GM23338 (cell line): ENCODE measurements around the gene CLN6. TPM values are rescaled to one million over a fixed set of nuclear protein-coding genes. Genes with fewer than 3 reads are reported as not detected.
A peak's percentile ranks its signal among the peaks of the same experiment; 100 is the strongest.

Experiments
- ATAC-seq: fragments of 200-7000 bp; cut with Tn5 transposase; 3 replicates; pipeline ENCODE4 v1.9.1; 2020
- DNase-seq: peaks from one replicate; pipeline ENCODE4 v3.0.0-alpha.2; 2015; ENCODE audit warnings: low spot score
- H2AFZ ChIP-seq: fragments of 200-600 bp; sonication (generic); 2 replicates; pipeline ENCODE4 v1.8.0; 2016; ENCODE audit warnings: antibody characterized with exemption, mild to moderate bottlenecking, moderate library complexity
- H3F3A ChIP-seq: fragments of 200-600 bp; sonication (generic); replicated peaks from 2 replicates; pipeline ENCODE4 v1.8.0; 2017; ENCODE audit warnings: antibody characterized with exemption, mixed run types, low read depth
- H3K27ac ChIP-seq: fragments of 200-600 bp; sonication (generic); 2 replicates; pipeline ENCODE4 v1.6.1; 2016; ENCODE audit warnings: low read depth
- H3K27me3 ChIP-seq: fragments of 200-600 bp; sonication (generic); 2 replicates; pipeline ENCODE4 v1.8.0; 2016; ENCODE audit warnings: mild to moderate bottlenecking, mixed run types, moderate library complexity; ENCODE audit not compliant: insufficient read depth
- H3K36me3 ChIP-seq: fragments of 200-600 bp; sonication (generic); 2 replicates; pipeline ENCODE4 v1.8.0; 2016; ENCODE audit warnings: mild to moderate bottlenecking; ENCODE audit not compliant: insufficient read depth
- H3K4me1 ChIP-seq: fragments of 200-600 bp; sonication (generic); 2 replicates; pipeline ENCODE4 v1.8.0; 2016; ENCODE audit warnings: mild to moderate bottlenecking, moderate library complexity; ENCODE audit not compliant: insufficient read depth
- H3K4me2 ChIP-seq: fragments of 200-600 bp; sonication (generic); 2 replicates; pipeline ENCODE4 v1.7.1; 2017; ENCODE audit warnings: mixed run types
- H3K4me3 ChIP-seq: fragments of 200-600 bp; sonication (generic); 2 replicates; pipeline ENCODE4 v1.6.1; 2016; ENCODE audit warnings: mixed run types
- H3K79me2 ChIP-seq: fragments of 200-600 bp; sonication (generic); replicated peaks from 2 replicates; pipeline ENCODE4 v1.8.0; 2017; ENCODE audit warnings: mild to moderate bottlenecking; ENCODE audit not compliant: insufficient read depth
- H3K9me2 ChIP-seq: fragments of 200-600 bp; sonication (generic); 2 replicates; pipeline ENCODE4 v1.8.0; 2017; ENCODE audit not compliant: insufficient read depth
- H4K20me1 ChIP-seq: fragments of 200-600 bp; sonication (generic); replicated peaks from 2 replicates; pipeline ENCODE4 v1.8.0; 2017; ENCODE audit warnings: mild to moderate bottlenecking; ENCODE audit not compliant: insufficient read depth
- H3K27ac Mint-ChIP-seq: 2 replicates; pipeline ENCODE4 v1.8.0; 2020; ENCODE audit warnings: inconsistent platforms, mild to moderate bottlenecking, moderate library complexity, mixed read lengths
- H3K27me3 Mint-ChIP-seq: 3 replicates; pipeline ENCODE4 v1.8.0; 2022; ENCODE audit warnings: low read depth, mild to moderate bottlenecking, moderate library complexity, mixed read lengths, inconsistent platforms; ENCODE audit not compliant: insufficient read depth, poor library complexity
- H3K36me3 Mint-ChIP-seq: 3 replicates; pipeline ENCODE4 v1.8.0; 2021; ENCODE audit warnings: low read depth, mild to moderate bottlenecking, inconsistent platforms, moderate library complexity, mixed read lengths
- H3K4me1 Mint-ChIP-seq: 3 replicates; pipeline ENCODE4 v1.8.0; 2020; ENCODE audit warnings: mild to moderate bottlenecking, inconsistent platforms, mixed read lengths
- H3K4me3 Mint-ChIP-seq: 3 replicates; pipeline ENCODE4 v1.8.0; 2021; ENCODE audit warnings: moderate library complexity, mild to moderate bottlenecking, inconsistent platforms, mixed read lengths
- H3K9me3 Mint-ChIP-seq: 3 replicates; pipeline ENCODE4 v1.8.0; 2020; ENCODE audit warnings: moderate library complexity, mild to moderate bottlenecking, inconsistent platforms, mixed read lengths
- EZH2 ChIP-seq: fragments of 200-600 bp; sonication (generic); IDR thresholded peaks from one replicate; pipeline ENCODE4 v1.8.0; 2017; ENCODE audit warnings: antibody characterized with exemption, mild to moderate bottlenecking, low read depth; ENCODE audit not compliant: unreplicated experiment
- EZH2phosphoT487 ChIP-seq: fragments of 200-600 bp; sonication (generic); IDR thresholded peaks from one replicate; pipeline ENCODE4 v1.8.1; 2018; ENCODE audit warnings: antibody characterized with exemption; ENCODE audit not compliant: unreplicated experiment
- JUNB ChIP-seq: IDR thresholded peaks from one replicate; pipeline ENCODE4 v1.6.1; 2016; ENCODE audit warnings: antibody characterized with exemption; ENCODE audit not compliant: unreplicated experiment
- NANOG ChIP-seq: IDR thresholded peaks from 2 replicates; pipeline ENCODE4 v1.6.1; 2016; ENCODE audit warnings: antibody characterized with exemption, borderline replicate concordance
- STAT1 ChIP-seq: IDR thresholded peaks from one replicate; pipeline ENCODE4 v1.6.1; 2016; ENCODE audit warnings: antibody characterized with exemption; ENCODE audit not compliant: unreplicated experiment
- polyA plus RNA-seq: library from polyadenylated mRNA; unstranded; fragments of >200 nt; fragmentation: Nextera tagmentation; extraction: Ambion mirVana; gene quantifications from 2 replicates; pipeline ENCODE4 v1.2.1, GENCODE V29; 2016
- total RNA-seq: library from RNA; depleted of rRNA; stranded (reverse); fragments of >200 nt; shearing (Covaris generic); gene quantifications from 2 replicates; pipeline ENCODE4 v1.2.3, GENCODE V29; 2014
- TF ChIP-seq, protein P1 (sequence below), 2 experiments: fragments of 200-600 bp in 1 of 2; sonication (generic) in 1 of 2; conservative IDR thresholded peaks; 2 replicates each; pipeline versions ENCODE4 v1.5.1 to v1.6.1; 2016 to 2017; ENCODE audit warnings: antibody characterized with exemption in 2 of 2, low read depth in 2 of 2, mild to moderate bottlenecking in 2 of 2, moderate library complexity in 1 of 2
- TF ChIP-seq, protein P2 (sequence below): fragments of 250-450 bp; sonication (Bioruptor Pico); IDR thresholded peaks from 2 replicates; pipeline ENCODE4 v1.5.0; 2020; ENCODE audit warnings: mild to moderate bottlenecking, moderate library complexity
- TF ChIP-seq, protein P3 (sequence below): IDR thresholded peaks from one replicate; pipeline ENCODE4 v1.6.1; 2018; ENCODE audit warnings: antibody characterized with exemption; ENCODE audit not compliant: unreplicated experiment

The CLN6 gene
- total and polyA plus RNA-seq, 2 experiments from 2014 or later = 20.7 to 69.5 TPM

DNA sequence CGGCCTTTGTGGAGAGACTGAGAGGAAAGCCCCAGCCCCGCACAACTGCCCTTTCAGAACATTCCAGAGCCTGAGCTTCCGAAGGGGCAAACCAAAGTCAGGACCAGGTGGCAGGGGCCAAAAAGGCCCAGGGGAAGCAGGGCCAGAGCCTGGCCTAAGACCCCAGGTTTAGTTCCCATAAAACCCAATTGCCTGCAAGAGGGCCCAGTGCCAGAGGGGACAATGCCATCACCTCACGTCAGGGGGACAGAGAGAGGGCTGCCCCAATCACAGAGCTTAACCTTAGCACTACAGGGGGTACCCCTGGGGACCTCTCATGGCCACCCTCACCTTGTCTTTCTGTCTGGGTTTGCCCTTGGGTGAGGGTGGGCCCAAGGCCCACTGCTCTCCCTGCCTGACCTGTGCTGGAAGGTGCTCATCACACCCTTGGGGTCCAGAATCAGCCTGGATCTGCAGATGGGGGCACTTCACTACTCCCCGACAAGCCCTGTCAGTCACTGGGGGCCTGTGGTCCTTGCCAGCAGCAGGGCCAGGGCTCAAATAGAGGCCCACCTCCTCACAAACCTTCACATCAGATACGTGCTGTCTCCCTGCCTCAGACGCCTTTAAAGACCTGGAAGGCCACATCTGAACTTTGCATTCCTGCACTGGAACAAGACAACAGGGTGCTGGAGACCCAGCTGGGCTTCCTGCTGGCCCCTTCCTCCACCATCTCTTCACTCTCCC is 28.2 kb downstream of the CLN6 start:
- Histone ChIP-seq H3K4me2 (0 out of 2 replicates have a peak overlapping the region, but pooled peaks have one; percentile 45), H3K4me3 (no peak overlapping the region), H3K9me2 (no peaks in the 10 kb centered on the region), H4K20me1 (peaks cover 26% of the 10 kb centered on the region), H3K79me2 (peaks cover 20% of the 10 kb centered on the region; the same call in 1 of the 2 replicates), H3K36me3 (no peaks in the 10 kb centered on the region), H3F3A (peaks cover 5% of the 10 kb centered on the region; the same call in 1 of the 2 replicates), H2AFZ (no peak overlapping the region), H3K27me3 (no peaks in the 10 kb centered on the region), H3K27ac (no peak overlapping the region), H3K4me1 (peaks cover 35% of the 10 kb centered on the region)
- peaks cover 11% of the 10 kb centered on the region; the same call in 2 of the 3 replicates for H3K36me3 Mint-ChIP-seq
- peaks cover 18% of the 10 kb centered on the region for H3K27me3 Mint-ChIP-seq
- H3K4me3 Mint-ChIP-seq = no peak overlapping the region
- H3K4me1 Mint-ChIP-seq = peaks cover 48% of the 10 kb centered on the region
- no peaks in the 10 kb centered on the region for H3K9me3 Mint-ChIP-seq
- TF ChIP-seq, protein P1, sequence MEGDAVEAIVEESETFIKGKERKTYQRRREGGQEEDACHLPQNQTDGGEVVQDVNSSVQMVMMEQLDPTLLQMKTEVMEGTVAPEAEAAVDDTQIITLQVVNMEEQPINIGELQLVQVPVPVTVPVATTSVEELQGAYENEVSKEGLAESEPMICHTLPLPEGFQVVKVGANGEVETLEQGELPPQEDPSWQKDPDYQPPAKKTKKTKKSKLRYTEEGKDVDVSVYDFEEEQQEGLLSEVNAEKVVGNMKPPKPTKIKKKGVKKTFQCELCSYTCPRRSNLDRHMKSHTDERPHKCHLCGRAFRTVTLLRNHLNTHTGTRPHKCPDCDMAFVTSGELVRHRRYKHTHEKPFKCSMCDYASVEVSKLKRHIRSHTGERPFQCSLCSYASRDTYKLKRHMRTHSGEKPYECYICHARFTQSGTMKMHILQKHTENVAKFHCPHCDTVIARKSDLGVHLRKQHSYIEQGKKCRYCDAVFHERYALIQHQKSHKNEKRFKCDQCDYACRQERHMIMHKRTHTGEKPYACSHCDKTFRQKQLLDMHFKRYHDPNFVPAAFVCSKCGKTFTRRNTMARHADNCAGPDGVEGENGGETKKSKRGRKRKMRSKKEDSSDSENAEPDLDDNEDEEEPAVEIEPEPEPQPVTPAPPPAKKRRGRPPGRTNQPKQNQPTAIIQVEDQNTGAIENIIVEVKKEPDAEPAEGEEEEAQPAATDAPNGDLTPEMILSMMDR (conservative IDR thresholded peaks at IDR 0.05; ENCODE audit: low read depth in 2 of 2) = no peak
- TF ChIP-seq JUNB = no peak
- TF ChIP-seq, protein P2, sequence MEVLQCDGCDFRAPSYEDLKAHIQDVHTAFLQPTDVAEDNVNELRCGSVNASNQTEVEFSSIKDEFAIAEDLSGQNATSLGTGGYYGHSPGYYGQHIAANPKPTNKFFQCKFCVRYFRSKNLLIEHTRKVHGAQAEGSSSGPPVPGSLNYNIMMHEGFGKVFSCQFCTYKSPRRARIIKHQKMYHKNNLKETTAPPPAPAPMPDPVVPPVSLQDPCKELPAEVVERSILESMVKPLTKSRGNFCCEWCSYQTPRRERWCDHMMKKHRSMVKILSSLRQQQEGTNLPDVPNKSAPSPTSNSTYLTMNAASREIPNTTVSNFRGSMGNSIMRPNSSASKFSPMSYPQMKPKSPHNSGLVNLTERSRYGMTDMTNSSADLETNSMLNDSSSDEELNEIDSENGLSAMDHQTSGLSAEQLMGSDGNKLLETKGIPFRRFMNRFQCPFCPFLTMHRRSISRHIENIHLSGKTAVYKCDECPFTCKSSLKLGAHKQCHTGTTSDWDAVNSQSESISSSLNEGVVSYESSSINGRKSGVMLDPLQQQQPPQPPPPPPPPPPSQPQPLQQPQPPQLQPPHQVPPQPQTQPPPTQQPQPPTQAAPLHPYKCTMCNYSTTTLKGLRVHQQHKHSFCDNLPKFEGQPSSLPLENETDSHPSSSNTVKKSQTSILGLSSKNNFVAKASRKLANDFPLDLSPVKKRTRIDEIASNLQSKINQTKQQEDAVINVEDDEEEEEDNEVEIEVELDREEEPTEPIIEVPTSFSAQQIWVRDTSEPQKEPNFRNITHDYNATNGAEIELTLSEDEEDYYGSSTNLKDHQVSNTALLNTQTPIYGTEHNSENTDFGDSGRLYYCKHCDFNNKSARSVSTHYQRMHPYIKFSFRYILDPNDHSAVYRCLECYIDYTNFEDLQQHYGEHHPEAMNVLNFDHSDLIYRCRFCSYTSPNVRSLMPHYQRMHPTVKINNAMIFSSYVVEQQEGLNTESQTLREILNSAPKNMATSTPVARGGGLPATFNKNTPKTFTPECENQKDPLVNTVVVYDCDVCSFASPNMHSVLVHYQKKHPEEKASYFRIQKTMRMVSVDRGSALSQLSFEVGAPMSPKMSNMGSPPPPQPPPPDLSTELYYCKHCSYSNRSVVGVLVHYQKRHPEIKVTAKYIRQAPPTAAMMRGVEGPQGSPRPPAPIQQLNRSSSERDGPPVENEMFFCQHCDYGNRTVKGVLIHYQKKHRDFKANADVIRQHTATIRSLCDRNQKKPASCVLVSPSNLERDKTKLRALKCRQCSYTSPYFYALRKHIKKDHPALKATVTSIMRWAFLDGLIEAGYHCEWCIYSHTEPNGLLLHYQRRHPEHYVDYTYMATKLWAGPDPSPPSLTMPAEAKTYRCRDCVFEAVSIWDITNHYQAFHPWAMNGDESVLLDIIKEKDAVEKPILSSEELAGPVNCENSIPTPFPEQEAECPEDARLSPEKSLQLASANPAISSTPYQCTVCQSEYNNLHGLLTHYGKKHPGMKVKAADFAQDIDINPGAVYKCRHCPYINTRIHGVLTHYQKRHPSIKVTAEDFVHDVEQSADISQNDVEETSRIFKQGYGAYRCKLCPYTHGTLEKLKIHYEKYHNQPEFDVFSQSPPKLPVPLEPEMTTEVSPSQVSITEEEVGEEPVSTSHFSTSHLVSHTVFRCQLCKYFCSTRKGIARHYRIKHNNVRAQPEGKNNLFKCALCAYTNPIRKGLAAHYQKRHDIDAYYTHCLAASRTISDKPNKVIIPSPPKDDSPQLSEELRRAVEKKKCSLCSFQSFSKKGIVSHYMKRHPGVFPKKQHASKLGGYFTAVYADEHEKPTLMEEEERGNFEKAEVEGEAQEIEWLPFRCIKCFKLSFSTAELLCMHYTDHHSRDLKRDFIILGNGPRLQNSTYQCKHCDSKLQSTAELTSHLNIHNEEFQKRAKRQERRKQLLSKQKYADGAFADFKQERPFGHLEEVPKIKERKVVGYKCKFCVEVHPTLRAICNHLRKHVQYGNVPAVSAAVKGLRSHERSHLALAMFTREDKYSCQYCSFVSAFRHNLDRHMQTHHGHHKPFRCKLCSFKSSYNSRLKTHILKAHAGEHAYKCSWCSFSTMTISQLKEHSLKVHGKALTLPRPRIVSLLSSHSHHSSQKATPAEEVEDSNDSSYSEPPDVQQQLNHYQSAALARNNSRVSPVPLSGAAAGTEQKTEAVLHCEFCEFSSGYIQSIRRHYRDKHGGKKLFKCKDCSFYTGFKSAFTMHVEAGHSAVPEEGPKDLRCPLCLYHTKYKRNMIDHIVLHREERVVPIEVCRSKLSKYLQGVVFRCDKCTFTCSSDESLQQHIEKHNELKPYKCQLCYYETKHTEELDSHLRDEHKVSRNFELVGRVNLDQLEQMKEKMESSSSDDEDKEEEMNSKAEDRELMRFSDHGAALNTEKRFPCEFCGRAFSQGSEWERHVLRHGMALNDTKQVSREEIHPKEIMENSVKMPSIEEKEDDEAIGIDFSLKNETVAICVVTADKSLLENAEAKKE = no peak
- no peak for TF ChIP-seq EZH2phosphoT487
- TF ChIP-seq, protein P3, sequence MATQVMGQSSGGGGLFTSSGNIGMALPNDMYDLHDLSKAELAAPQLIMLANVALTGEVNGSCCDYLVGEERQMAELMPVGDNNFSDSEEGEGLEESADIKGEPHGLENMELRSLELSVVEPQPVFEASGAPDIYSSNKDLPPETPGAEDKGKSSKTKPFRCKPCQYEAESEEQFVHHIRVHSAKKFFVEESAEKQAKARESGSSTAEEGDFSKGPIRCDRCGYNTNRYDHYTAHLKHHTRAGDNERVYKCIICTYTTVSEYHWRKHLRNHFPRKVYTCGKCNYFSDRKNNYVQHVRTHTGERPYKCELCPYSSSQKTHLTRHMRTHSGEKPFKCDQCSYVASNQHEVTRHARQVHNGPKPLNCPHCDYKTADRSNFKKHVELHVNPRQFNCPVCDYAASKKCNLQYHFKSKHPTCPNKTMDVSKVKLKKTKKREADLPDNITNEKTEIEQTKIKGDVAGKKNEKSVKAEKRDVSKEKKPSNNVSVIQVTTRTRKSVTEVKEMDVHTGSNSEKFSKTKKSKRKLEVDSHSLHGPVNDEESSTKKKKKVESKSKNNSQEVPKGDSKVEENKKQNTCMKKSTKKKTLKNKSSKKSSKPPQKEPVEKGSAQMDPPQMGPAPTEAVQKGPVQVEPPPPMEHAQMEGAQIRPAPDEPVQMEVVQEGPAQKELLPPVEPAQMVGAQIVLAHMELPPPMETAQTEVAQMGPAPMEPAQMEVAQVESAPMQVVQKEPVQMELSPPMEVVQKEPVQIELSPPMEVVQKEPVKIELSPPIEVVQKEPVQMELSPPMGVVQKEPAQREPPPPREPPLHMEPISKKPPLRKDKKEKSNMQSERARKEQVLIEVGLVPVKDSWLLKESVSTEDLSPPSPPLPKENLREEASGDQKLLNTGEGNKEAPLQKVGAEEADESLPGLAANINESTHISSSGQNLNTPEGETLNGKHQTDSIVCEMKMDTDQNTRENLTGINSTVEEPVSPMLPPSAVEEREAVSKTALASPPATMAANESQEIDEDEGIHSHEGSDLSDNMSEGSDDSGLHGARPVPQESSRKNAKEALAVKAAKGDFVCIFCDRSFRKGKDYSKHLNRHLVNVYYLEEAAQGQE = no peak
- no peak for TF ChIP-seq NANOG
- TF ChIP-seq STAT1 = no peak
- TF ChIP-seq EZH2 = no peak
- ATAC-seq (peak; percentile 5; the same call in 2 of the 3 replicates), DNase-seq (no peak)
- H3K27ac Mint-ChIP-seq = no peak overlapping the region
